HUES6 (cell line): ENCODE data around the gene SPRY4.
"Not testable (repeated sequence)": the region's sequence is repeated elsewhere in the genome, so short reads cannot be mapped to it uniquely, and the experiment has no call there.

Experiments used
- H3K27ac ChIP-seq: 2 replicates; pipeline ENCODE4 v1.7.0; 2013; ENCODE audit warnings: low read depth, mild to moderate bottlenecking, low read length, inconsistent platforms
- H3K27me3 ChIP-seq: 2 replicates; pipeline ENCODE4 v1.6.1; 2013; ENCODE audit warnings: low read length; ENCODE audit not compliant: control insufficient read depth, insufficient read depth
- H3K36me3 ChIP-seq: 2 replicates; pipeline ENCODE4 v1.6.1; 2013; ENCODE audit warnings: low read length; ENCODE audit not compliant: control insufficient read depth, insufficient read depth
- H3K4me1 ChIP-seq: 2 replicates; pipeline ENCODE4 v1.6.1; 2013; ENCODE audit warnings: low read length; ENCODE audit not compliant: control insufficient read depth, insufficient read depth
- H3K4me3 ChIP-seq: 2 replicates; pipeline ENCODE4 v1.5.1; 2013; ENCODE audit warnings: low read depth, low read length
- H3K9ac ChIP-seq: one replicate; pipeline ENCODE4 v1.6.1; 2013; ENCODE audit warnings: mild to moderate bottlenecking, low read length
- H3K9me3 ChIP-seq: 2 replicates; pipeline ENCODE4 v1.6.1; 2013; ENCODE audit warnings: low read depth, low read length; ENCODE audit not compliant: control insufficient read depth, insufficient read depth

Gene SPRY4

GRCh38 chr5:142357469-142358090, 32.8 kb upstream of the SPRY4 start:
- H3K36me3 ChIP-seq = no peaks in the 10 kb centered on the region
- H3K9ac ChIP-seq = peak overlapping the region; percentile 88
- H3K4me3 ChIP-seq = peak overlapping the region; percentile 50
- H3K4me1 ChIP-seq = peaks cover 62% of the 10 kb centered on the region
- no peaks in the 10 kb centered on the region for H3K9me3 ChIP-seq
- peak overlapping the region; percentile 99 for H3K27ac ChIP-seq
- no peaks in the 10 kb centered on the region for H3K27me3 ChIP-seq

GRCh38 chr5:142356716-142357468, 32.1 kb upstream of the SPRY4 start:
- Histone ChIP-seq H3K36me3 (no peaks in the 10 kb centered on the region), H3K27ac (peak overlapping the region; percentile 99), H3K9me3 (no peaks in the 10 kb centered on the region), H3K27me3 (no peaks in the 10 kb centered on the region), H3K4me3 (peak overlapping the region; percentile 50), H3K4me1 (peaks cover 57% of the 10 kb centered on the region), H3K9ac (peak overlapping the region; percentile 88)

GRCh38 chr5:142356349-142356715, 31.5 kb upstream of the SPRY4 start:
- peak overlapping the region; percentile 83 for H3K9ac ChIP-seq
- peak overlapping the region; percentile 99 for H3K27ac ChIP-seq
- H3K9me3 ChIP-seq = no peaks in the 10 kb centered on the region

DNA sequence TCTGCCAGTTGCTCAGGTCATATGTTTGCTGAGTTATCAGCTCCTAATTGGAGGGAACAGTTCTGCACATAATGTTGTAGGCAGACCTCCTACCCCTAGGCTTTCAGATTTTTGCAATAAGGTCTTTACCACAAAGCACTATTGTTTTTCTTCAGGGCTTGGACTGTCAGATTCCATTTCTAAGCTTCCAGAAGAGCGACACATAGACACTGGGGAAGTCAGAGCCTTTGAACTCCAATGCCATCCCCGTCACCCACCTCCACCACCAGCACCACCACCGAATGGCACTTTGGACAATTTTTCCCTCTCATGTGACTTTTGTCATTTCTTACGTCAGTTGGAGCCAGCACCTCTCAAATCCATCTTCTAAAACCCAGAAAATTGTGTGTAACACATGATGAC, 28.3 kb upstream of the SPRY4 start:
- Histone ChIP-seq H3K36me3 (no peaks in the 10 kb centered on the region), H3K27me3 (no peaks in the 10 kb centered on the region), H3K9ac (no peak overlapping the region), H3K4me1 (peaks cover 24% of the 10 kb centered on the region), H3K4me3 (no peak overlapping the region), H3K27ac (no peak overlapping the region), H3K9me3 (no peaks in the 10 kb centered on the region; the same call in 1 of the 2 replicates)

More at GRCh38 chr5:142356349-142356715, 31.5 kb upstream of the SPRY4 start:
- H3K36me3 ChIP-seq = no peaks in the 10 kb centered on the region
- peaks cover 54% of the 10 kb centered on the region for H3K4me1 ChIP-seq
- H3K4me3 ChIP-seq = peak overlapping the region; percentile 50
- H3K27me3 ChIP-seq = no peaks in the 10 kb centered on the region

DNA sequence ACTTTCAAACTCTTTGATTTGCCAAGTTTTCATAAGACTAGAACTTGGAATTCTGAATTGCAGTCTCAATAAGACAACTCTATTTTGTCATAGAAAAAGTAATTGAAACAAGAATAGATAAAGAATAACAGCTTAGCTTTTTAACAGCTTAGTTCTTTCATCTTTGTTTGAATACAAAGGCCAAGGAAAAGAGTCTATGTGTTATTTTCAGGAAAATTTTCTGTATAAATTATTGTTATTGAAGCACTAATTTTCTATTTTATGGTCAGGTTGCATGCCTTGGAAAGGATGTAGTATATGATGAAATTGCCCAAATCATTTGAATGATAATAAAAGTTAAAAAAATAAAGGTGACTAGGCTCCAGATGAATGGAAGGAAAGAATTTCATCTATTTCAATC, 25.2 kb upstream of the SPRY4 start:
- peaks cover 6% of the 10 kb centered on the region; the same call in 1 of the 2 replicates for H3K4me1 ChIP-seq
- H3K27ac ChIP-seq = no peak overlapping the region
- H3K36me3 ChIP-seq = peaks cover 18% of the 10 kb centered on the region
- H3K4me3 ChIP-seq = no peak overlapping the region
- peaks cover 21% of the 10 kb centered on the region for H3K9me3 ChIP-seq
- H3K9ac ChIP-seq = no peak overlapping the region
- H3K27me3 ChIP-seq = no peaks in the 10 kb centered on the region

DNA sequence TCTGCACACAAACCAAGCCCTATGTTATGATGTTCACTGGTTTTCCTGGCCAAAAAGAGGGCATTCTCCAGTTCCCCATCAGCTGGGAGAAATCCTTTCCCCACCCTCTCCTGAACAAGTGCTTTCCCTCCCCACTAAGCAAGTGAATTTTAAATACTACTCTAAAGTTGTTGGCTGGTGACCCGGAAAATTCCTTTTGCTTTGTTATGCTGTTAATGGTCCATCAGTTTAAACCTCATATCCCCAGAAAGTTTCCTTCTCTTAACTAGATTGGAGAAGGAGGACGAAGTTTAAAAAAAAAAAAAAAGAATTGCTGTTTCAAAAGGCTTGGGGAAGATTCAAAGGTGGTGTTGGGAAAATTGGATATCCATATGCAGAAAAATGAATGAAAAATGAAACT, 21.9 kb upstream of the SPRY4 start:
- Histone ChIP-seq H3K9me3 (peaks cover 49% of the 10 kb centered on the region), H3K27ac (no peak overlapping the region), H3K9ac (no peak overlapping the region)

DNA sequence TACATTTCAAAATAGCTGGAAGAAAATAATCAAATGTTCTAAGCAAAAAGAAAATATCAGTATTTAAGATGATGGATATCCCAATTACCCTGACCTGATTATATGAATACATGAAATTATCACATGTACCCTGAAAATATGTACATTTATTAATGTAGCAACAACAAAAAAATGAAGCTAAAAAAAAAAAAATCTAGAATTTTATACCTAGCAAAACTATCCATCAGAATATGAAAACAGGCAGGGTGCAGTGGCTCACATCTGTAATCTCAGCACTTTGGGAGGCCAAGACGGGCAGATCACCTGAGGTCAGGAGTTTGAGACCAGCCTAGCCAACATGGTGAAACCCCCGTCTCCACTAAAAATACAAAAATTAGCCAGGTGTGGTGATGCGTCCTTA, 20.1 kb upstream of the SPRY4 start:
- not testable (repeated sequence) for H3K9ac ChIP-seq, H3K4me3 ChIP-seq, H3K27me3 ChIP-seq, H3K4me1 ChIP-seq, H3K27ac ChIP-seq
- H3K36me3 ChIP-seq = peaks cover 31% of the 10 kb centered on the region
- peaks cover 49% of the 10 kb centered on the region for H3K9me3 ChIP-seq

More for the DNA sequence above, 21.9 kb upstream of the SPRY4 start:
- H3K27me3 ChIP-seq = no peaks in the 10 kb centered on the region
- H3K4me1 ChIP-seq = no peaks in the 10 kb centered on the region; the same call in 1 of the 2 replicates
- H3K36me3 ChIP-seq = peaks cover 31% of the 10 kb centered on the region
- H3K4me3 ChIP-seq = no peak overlapping the region

GRCh38 chr5:142343531-142343930, 18.7 kb upstream of the SPRY4 start:
- Histone ChIP-seq H3K27ac (no peak overlapping the region), H3K4me3 (no peak overlapping the region), H3K36me3 (peaks cover 33% of the 10 kb centered on the region), H3K9ac (no peak overlapping the region), H3K9me3 (peaks cover 49% of the 10 kb centered on the region), H3K27me3 (no peaks in the 10 kb centered on the region), H3K4me1 (no peaks in the 10 kb centered on the region; the same call in 1 of the 2 replicates)

- H3K4me3 ChIP-seq = no peak overlapping the region
- H3K4me1 ChIP-seq = no peaks in the 10 kb centered on the region; the same call in 1 of the 2 replicates
- no peaks in the 10 kb centered on the region for H3K27me3 ChIP-seq
- peaks cover 33% of the 10 kb centered on the region for H3K36me3 ChIP-seq
- no peak overlapping the region for H3K27ac ChIP-seq
- H3K9me3 ChIP-seq = peaks cover 49% of the 10 kb centered on the region
- no peak overlapping the region for H3K9ac ChIP-seq
These were observed 17.5 kb upstream of the SPRY4 start for GRCh38 chr5:142342128-142342981.

DNA sequence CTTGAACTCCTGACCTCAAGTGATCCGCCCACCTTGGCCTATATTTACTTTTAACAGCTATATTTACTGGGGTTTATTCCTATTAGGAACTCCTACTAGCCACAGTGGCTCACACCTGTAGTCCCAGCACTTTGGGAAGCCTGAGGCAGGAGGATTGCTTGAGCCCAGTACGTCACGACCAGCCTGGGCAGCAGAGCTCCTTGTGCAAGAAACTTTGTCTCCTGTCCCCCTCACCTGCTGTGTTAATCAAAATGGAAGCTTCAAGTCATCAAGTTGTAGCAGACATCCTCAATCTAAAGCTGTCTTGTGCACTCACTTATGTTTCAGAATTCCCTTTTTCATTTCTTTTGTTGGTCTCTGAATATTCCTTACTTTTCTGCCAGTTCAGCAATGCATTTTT, 15.0 kb upstream of the SPRY4 start:
- H3K27ac ChIP-seq = no peak overlapping the region
- H3K4me3 ChIP-seq = no peak overlapping the region
- no peaks in the 10 kb centered on the region; the same call in 1 of the 2 replicates for H3K4me1 ChIP-seq
- peaks cover 15% of the 10 kb centered on the region; the same call in 1 of the 2 replicates for H3K36me3 ChIP-seq
- H3K9me3 ChIP-seq = peaks cover 26% of the 10 kb centered on the region
- H3K27me3 ChIP-seq = no peaks in the 10 kb centered on the region
- H3K9ac ChIP-seq = no peak overlapping the region
